T-helper 17 cell (primary cell): ENCODE results near the gene LBR. TPM values are rescaled to one million over a fixed set of nuclear protein-coding genes. Genes with fewer than 3 reads are reported as not detected.

ENCODE experiments used
- total RNA-seq, 4 donors: library from RNA in 2 of 4; stranded (reverse) in 2 of 4; gene quantifications; one replicate each; pipeline ENCODE4 v1.2.3 and lab custom pipeline; 2022 to 2026

The LBR gene
- total RNA-seq, 2 donors from 2014 or later, result 116 to 121 TPM

Other genes with a start within 250 kb of the LBR start
- under 1 TPM; 0.57 to 0.73 TPM for gene ENAH, start 225.1 kb upstream of the LBR start, total RNA-seq